Esophagus squamous epithelium (tissue), 5 donors: ENCODE measurements around the gene SAE1. TPM values are rescaled to one million over a fixed set of nuclear protein-coding genes. Genes with fewer than 3 reads are reported as not detected.

Experiments
- DNase-seq: peaks from one replicate; lab custom pipeline; 2025; lab: John Stamatoyannopoulos, UW
- H3K27ac ChIP-seq, 4 donors: fragments of 200-600 bp; sonication (generic); one replicate each; pipeline ENCODE4 v1.5.1; 2016 to 2019; ENCODE audit warnings: mild to moderate bottlenecking in 1 of 4
- H3K27me3 ChIP-seq, 4 donors: fragments of 200-600 bp; sonication (generic); 1 replicate in 3 of 4; 2 replicates in 1 of 4; pipeline versions ENCODE4 v1.5.1 to v1.6.0; 2017 to 2021; ENCODE audit warnings: antibody characterized with exemption in 1 of 4
- H3K36me3 ChIP-seq, 3 donors: fragments of 200-600 bp; sonication (generic); one replicate each; pipeline ENCODE4 v1.5.1; 2016 to 2019
- H3K4me1 ChIP-seq, 3 donors: fragments of 200-600 bp; sonication (generic); one replicate each; pipeline ENCODE4 v1.5.1; 2017 to 2019
- H3K4me3 ChIP-seq, 4 donors: fragments of 200-600 bp; sonication (generic); 1 replicate in 3 of 4; 2 replicates in 1 of 4; pipeline ENCODE4 v1.5.1; 2016 to 2019; ENCODE audit warnings: mild to moderate bottlenecking in 2 of 4, moderate library complexity in 1 of 4
- H3K9me3 ChIP-seq, 3 donors: fragments of 200-600 bp; sonication (generic); one replicate each; pipeline ENCODE4 v1.5.1; 2016 to 2019
- POLR2A ChIP-seq, 4 donors: fragments of 450-650 bp; IDR thresholded peaks; one replicate each; pipeline ENCODE4 v1.6.1; 2017; ENCODE audit warnings: antibody characterized with exemption in 4 of 4, mild to moderate bottlenecking in 4 of 4, moderate library complexity in 3 of 4
- WGBS, 2 donors: methylation state at CpG; one replicate each; pipeline ENCODE4 v1.1.5; 2018; 5-methylcytosine and 5-hydroxymethylcytosine counted together
- intact Hi-C: fragments of 100-400 bp; cut with DNase I; formaldehyde crosslinking; loops from one replicate; pipeline ENCODE4 v1.15.0; 2022
- total RNA-seq, 4 donors: library from RNA; depleted of rRNA; stranded (reverse); fragments of >200 nt; gene quantifications; one replicate each; pipeline ENCODE4 v1.1.0, GENCODE V29; 2016
- TF ChIP-seq, protein P1 (sequence below), 6 experiments: fragments of 450-650 bp in 4 of 6; fragments of 200-600 bp in 2 of 6; sonication (generic) in 2 of 6; IDR thresholded peaks; one replicate each; pipeline ENCODE4 v1.5.1; 2016 to 2019; ENCODE audit warnings: antibody characterized with exemption in 6 of 6, mild to moderate bottlenecking in 4 of 6, moderate library complexity in 4 of 6
- donor health status: DM: yes; HTN: yes; CAD: no.

The SAE1 gene
- total RNA-seq, 4 donors from 2014 or later: 31.8 to 73.5 (median 62.1) TPM

DNA sequence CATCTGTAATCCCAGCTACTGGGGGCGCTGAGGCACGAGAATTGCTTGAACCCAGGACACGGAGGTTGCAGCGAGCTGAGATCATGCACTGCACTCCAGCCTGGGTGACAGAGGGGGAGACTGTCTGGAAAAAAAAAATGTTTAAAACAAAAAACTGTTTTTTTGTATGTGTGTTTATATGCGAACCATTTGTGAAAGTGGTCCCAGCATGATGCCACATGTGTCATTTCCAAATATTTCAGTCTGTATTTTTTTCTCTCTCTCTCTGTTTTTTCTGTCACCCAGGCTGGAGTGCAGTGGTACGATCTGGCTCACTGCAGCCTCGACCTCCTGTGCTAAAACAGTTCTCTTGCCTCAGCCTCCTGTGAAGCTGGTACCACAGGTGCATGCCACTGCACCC is 37.4 kb downstream of the SAE1 start:
- Histone ChIP-seq H3K4me1 (no peaks in the 10 kb centered on the region), H3K4me3 (no peak overlapping the region), H3K27me3 (no peaks in the 10 kb centered on the region), H3K9me3 (no peaks in the 10 kb centered on the region), H3K36me3 (peaks cover 0 to 82% (median 15%) of the 10 kb centered on the region in 3 donors), H3K27ac (no peak overlapping the region)
- no peak for DNase-seq
- 85 to 93% methylated on average over 7 of the region's 7 CpGs for WGBS, 2 donors
- TF ChIP-seq, protein P1, sequence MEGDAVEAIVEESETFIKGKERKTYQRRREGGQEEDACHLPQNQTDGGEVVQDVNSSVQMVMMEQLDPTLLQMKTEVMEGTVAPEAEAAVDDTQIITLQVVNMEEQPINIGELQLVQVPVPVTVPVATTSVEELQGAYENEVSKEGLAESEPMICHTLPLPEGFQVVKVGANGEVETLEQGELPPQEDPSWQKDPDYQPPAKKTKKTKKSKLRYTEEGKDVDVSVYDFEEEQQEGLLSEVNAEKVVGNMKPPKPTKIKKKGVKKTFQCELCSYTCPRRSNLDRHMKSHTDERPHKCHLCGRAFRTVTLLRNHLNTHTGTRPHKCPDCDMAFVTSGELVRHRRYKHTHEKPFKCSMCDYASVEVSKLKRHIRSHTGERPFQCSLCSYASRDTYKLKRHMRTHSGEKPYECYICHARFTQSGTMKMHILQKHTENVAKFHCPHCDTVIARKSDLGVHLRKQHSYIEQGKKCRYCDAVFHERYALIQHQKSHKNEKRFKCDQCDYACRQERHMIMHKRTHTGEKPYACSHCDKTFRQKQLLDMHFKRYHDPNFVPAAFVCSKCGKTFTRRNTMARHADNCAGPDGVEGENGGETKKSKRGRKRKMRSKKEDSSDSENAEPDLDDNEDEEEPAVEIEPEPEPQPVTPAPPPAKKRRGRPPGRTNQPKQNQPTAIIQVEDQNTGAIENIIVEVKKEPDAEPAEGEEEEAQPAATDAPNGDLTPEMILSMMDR (IDR thresholded peaks at IDR 0.05): no peak
- TF ChIP-seq POLR2A (IDR thresholded peaks at IDR 0.05): no peak
- intact Hi-C loops: no loop called here

DNA sequence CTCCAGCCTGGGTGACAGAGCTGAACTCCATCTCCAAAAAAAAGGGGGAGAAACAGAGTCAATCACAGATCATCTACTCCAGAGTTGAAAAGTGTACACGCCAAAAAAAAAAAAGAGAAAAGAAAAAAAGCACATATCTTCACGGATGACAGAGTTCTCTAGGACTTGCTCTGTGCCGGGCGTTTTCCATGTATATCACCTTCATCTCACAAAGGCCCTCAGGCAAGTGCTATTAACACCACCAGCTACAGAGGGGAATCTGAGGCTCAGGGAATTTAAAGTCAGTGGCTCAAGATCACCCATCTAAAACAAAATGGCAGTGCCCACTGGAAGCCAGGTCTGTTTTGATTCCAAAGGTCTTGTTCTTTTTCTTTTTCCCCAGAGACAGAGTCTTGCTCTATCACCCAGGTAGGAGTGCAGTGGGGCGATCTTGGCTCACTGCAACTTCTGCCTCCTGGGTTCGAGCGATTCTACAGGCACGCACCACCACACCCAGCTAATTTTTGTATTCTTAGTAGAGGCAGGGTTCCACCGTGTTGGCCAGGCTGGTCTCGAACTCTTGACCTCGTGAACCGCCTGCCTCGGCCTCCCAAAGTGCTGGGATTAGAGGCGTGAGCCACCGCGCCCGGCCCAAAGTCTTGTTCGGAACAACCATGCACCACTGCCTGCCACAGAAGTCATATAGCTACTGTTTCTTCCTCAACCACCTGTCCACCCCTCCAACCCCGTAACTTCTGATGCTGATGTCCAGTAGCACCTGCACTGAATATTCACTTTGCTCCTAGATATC is 42.2 kb downstream of the SAE1 start:
- Histone ChIP-seq H3K4me1 (peaks cover 0 to 25% (median 16%) of the 10 kb centered on the region in 3 donors), H3K36me3 (peaks cover 0 to 77% (median 15%) of the 10 kb centered on the region in 3 donors), H3K4me3 (no peak overlapping the region), H3K9me3 (no peaks in the 10 kb centered on the region), H3K27ac (no peak overlapping the region), H3K27me3 (no peaks in the 10 kb centered on the region)
- 93 to 95% methylated on average over 12 to 19 of the region's 19 CpGs for WGBS, 2 donors
- no peak for TF ChIP-seq POLR2A (IDR thresholded peaks at IDR 0.05)
- TF ChIP-seq, protein P1 (IDR thresholded peaks at IDR 0.05): no peak
- no peak for DNase-seq
- intact Hi-C loops: no loop called here

DNA sequence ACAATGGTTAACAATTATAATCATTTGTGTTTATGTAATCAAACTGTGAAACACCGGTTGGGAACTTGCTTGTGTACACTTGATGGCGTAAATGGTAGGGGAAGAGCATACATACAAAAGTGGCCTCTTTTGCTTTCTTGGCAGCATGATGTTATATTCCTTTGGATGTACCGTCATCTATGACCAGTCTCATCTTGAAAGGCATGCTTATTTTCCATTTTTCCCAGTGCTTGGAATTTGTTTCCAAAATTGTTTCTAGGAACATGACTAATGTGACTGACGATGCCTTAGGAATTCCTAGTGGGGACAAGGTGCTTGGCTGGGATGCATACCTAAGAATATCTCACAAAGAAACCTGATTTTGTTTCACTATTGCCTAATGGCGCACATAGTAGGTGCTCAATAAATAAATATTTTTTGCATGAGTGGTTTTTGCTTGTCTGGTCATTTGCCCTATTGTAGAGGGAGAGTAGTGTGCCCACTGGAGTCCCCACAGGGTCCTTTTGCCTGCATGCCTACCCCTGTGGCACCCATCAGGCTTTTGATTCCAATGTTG is 45.5 kb downstream of the SAE1 start:
- TF ChIP-seq, protein P1 (IDR thresholded peaks at IDR 0.05): peak in 1 of 6 experiments; percentile 4
- TF ChIP-seq POLR2A (IDR thresholded peaks at IDR 0.05): no peak
- H3K4me3 ChIP-seq: no peak overlapping the region
- no peaks in the 10 kb centered on the region for H3K9me3 ChIP-seq
- peaks cover 0 to 25% (median 18%) of the 10 kb centered on the region in 3 donors for H3K4me1 ChIP-seq
- peaks cover 0 to 70% (median 6%) of the 10 kb centered on the region in 3 donors for H3K36me3 ChIP-seq
- intact Hi-C loops: no loop called here
- DNase-seq: no peak
- no peaks in the 10 kb centered on the region for H3K27me3 ChIP-seq
- peak overlapping the region in 3 of 4 donors; percentile 59 to 82 (median 66) for H3K27ac ChIP-seq
- 57 to 71% methylated on average over 5 of the region's 5 CpGs for WGBS, 2 donors

DNA sequence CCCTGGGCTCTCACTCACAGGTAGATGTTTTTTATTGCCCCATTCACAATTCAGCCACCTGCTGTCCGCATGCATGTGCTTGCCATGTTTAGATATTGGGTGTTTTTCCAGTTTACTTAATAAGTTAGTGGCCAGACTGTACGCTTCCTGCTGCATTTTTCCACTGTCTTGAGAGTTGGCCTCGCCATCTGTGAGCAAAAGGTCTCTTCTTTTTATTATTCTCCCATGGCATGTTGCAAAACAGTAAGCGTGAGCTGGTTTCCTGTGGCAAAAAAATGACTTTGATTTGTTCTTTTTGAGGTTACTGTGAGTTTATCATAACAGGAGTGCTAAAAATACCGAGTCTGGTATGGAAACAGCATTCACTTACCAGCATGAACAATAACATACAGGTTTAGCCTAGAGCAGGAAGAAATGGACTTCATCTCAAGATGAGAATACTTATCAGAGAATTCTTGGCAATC is 46.0 kb downstream of the SAE1 start:
- TF ChIP-seq, protein P1 (IDR thresholded peaks at IDR 0.05): no peak
- TF ChIP-seq POLR2A (IDR thresholded peaks at IDR 0.05): no peak
- H3K4me1 ChIP-seq: peaks cover 0 to 25% (median 18%) of the 10 kb centered on the region in 3 donors
- DNase-seq: no peak
- no peaks in the 10 kb centered on the region for H3K9me3 ChIP-seq
- H3K27me3 ChIP-seq: no peaks in the 10 kb centered on the region
- H3K27ac ChIP-seq: peak overlapping the region in 3 of 4 donors; percentile 59 to 82 (median 66)
- peaks cover 0 to 65% (median 6%) of the 10 kb centered on the region in 3 donors for H3K36me3 ChIP-seq
- intact Hi-C loops: no loop called here
- 33 to 47% methylated on average over 5 of the region's 5 CpGs for WGBS, 2 donors
- H3K4me3 ChIP-seq: no peak overlapping the region
